ENCODE measurements around the gene TSPAN31.

The TSPAN31 gene

GRCh38 chr12:57722716-57723629 lies 21.9 kb upstream of the TSPAN31 start:
- DNase-seq (ENCODE audit: low spot score): no peak

GRCh38 chr12:57723630-57723962 lies 21.2 kb upstream of the TSPAN31 start:
- DNase-seq (ENCODE audit: low spot score): no peak

GRCh38 chr12:57724003-57724935 lies 20.6 kb upstream of the TSPAN31 start:
- DNase-seq (ENCODE audit: low spot score): no peak

DNA sequence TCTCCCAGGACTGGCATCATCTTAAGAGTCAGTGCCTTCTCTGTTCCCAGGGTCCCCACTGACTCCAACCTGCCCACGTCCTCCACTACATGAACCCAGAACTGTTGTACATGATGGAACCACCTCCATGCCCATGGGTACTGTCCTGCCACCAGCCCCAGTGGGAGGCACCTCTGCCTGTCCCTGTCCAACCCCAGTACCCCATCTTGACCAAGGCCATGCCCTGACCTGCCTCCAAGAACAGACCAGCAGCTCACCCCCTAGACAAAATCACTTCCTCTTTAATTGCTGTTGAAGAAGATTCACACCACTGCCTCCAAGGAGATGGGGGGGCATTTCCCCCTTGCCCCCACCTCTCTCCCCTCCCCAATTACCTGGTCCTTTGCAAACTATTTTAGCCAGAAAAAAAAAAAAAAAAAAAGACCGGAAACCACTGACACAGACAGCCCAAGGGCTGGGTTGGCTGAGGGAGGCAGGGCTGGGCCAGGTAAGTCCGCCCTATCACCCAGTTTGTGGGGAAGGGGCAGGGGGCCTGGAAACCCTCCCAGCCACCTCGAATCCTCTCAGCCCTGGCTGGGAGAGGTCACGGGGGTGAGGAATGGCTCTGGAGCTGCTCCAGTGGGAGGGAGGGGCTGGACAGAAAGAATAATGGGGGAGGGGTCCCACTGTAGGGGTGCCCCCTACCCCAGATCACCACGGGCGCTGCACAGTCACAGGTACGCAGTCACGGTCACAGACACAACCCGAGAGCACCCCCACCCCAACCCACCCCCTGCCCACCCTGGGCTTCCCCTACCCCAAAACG lies 19.7 kb upstream of the TSPAN31 start:
- DNase-seq (ENCODE audit: low spot score): no peak

GRCh38 chr12:57725851-57726150 lies 19.0 kb upstream of the TSPAN31 start:
- no peak for DNase-seq (ENCODE audit: low spot score)

DNA sequence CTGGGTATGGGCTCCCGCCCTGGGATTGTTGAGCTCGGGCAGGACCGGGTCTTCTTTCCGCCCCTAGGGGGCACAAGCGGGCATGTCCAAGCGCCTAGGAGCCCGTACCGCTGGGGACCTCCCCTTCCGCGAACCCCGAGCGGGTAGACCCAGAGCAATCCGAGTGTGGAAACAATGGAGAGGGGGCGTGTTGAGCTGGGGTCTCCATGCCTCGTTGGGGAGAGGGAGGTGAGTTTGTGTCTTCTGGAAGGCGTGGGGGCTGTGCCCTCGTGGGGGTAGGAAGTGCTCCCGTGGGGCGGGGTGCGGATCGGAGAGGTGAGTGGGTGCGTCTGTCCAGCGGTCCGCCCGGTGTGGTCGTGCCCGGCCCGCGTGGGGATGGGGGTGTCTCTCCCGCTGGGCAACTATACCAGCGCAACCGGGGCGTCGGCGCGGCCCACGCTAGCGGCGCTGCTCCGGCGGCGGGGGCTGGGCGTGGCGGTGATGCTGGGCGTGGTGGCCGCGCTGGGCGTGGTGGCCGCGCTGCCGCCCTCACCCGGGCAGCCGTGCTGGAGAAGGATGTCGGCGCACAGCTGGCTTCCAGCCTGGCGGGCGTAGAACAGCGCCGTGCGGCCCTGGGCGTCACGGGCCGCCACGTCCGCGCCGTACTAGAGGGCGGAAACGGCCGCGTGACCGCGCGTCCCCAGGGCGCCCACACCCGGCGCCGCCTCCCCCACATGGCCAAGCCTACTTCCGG lies 18.5 kb upstream of the TSPAN31 start:
- peak; percentile 93 for DNase-seq (ENCODE audit: low spot score)

DNA sequence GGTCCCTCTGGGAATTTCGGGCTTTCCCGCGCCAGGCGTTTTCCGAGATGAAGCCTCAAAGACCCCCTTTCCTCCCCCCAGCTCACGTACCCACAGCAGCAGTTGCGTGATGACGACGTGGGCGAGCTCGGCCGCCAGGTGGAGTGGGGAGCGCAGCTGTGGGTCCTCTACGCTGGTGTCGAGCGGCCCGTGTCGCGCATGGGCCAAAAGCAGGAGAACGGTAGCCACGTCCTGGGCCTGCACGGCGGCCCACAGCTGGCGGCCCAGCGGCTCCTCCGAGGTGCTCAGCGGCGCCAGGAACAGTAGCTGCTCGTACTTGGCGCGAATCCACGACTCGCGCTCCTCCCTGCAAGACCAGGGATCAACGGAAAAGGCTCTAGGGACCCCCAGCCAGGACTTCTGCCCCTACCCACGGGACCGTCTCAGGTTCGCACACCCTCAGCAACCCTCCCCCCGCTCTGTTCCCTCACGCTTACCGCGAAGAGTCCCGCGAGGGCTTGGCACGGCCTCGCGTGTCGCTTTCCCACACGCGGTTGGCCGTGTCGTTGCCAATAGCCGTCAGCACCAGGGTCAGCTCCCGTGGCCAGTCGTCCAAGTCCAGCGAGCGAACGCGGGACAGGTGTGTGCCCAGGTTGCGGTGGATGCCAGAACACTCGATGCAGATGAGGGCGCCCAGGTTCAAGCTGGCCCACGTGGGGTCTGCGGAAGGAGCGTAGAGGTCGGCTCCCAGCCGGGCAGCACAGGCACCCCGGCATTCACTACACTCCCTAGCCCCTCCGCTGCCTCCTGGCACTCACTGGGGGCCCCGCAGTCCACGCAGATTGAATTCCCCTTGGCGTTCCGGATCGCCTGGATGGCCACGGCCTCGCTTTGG lies 17.7 kb upstream of the TSPAN31 start:
- DNase-seq (ENCODE audit: low spot score): no peak

- no peak for DNase-seq (ENCODE audit: low spot score)
These were observed 17.0 kb upstream of the TSPAN31 start for GRCh38 chr12:57727758-57728395.

GRCh38 chr12:57729321-57729844 lies 15.5 kb upstream of the TSPAN31 start:
- peak; percentile 36 for DNase-seq (ENCODE audit: low spot score)

DNA sequence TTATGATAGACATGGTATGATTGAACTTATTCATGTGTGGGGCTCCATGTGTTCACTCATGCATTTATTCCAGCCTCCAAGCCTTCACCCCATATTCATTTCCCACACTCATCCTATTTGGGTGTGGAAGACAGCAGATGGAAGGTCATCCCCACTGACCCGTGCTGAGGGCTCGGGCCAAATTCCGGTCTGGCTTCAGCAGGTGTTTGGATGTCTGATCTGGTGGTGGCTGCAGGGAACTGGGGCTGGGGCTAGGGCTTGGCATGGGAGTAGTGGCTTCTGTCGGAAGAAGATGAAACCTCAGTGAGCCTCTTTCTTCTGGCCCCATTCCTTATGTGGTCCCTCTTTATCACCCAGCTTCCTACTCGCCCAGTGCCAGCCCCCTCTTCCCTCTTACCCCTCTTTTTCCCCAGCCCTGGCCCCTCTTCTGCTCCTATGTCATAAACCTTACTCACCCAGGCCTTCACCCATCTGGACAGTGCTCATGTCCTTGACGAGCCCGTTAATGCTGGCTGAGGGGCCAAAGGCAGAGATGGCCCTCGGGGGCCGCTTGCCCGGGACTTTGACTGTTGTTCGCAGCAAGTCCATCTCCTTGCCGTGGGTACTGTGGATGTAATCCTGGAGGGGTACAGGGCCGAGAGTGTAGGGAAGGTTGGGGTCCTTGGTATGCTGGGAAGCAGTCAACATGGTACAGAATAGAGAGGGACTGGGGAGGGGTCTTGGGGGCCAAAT lies 14.3 kb upstream of the TSPAN31 start:
- peak; percentile 34 for DNase-seq (ENCODE audit: low spot score)

- no peak for DNase-seq (ENCODE audit: low spot score)
These were observed 13.3 kb upstream of the TSPAN31 start for GRCh38 chr12:57731411-57732080.

DNA sequence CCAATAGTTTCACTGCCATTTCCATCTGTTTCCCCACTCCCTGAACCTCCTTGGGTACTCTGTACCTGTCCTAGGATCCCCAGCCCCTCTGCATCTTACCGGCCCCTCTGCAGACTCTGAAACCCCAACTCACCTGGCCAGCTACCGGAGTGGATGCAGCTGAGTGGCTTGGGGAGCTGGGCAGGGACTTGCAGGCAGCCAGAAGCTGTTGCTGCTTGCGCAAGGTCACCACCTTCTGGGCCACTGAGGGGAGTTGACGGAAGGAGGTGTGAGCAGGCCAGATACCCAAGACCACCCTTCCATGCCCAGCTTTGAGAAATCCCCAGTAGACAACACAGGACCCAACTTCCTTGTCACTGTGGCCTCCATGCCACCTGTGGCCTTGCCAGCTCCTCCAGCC lies 12.6 kb upstream of the TSPAN31 start:
- DNase-seq (ENCODE audit: low spot score): no peak

DNA sequence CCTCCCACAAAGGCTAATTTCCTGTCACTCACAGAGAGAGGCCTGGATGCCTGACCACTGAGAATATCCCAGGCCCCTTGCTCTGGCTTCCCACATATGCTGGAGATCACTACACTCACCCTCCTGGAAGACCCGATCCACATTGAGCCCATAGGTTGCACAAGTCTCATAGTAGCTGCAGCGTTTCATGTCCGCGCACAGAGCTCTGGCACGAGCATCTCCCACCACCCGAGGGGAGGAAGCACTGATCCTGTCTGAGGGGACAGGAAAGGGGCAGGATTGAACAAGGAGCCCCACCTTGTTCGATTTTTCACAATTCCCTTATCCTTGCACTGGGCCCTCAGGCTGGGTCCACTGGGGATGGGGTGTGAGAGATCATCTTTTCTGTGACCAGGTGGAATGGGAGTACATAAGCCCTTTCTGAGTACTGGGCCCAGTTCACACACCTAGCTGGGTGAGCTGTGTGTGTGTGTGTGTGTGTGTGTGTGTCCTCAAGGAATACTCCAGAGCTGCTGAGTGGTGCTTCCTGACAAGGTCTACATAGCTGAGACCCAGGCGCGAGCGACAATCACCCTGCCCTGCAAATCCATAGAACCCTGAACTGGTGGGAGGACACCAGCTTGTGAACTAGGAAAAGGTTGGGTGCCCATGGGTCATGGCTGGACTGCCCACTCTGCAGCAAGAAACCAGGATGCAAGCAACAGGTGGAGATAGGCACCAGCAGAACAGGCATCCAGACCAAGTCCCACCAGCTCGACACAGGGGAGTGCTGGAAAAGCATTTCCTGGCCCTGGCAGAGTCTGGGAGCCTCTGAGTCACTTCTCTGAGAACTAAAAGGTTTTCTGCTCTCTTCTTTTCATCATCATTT lies 11.9 kb upstream of the TSPAN31 start:
- no peak for DNase-seq (ENCODE audit: low spot score)

DNA sequence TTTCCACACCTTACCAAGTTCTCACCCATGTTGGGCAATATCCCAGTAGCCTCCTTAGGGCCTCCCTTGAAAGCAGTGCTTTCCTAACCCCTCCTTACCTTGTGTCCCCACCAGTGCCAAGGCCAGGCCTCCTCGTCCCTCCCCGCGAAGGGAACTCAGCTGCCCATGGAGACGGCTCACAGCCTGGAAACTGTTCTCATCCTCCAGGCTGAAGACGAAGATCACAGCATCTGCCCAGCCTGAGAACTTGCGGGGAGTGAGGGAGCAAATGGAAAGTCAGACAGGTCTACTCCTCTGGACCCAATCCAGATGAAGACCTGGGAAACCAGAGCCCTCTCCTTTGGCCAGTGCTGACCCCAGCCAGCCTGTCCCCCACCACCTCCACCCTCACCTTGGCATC lies 10.9 kb upstream of the TSPAN31 start:
- no peak for DNase-seq (ENCODE audit: low spot score)

- DNase-seq (ENCODE audit: low spot score): no peak
These were observed 10.2 kb upstream of the TSPAN31 start for GRCh38 chr12:57734591-57734990.

DNA sequence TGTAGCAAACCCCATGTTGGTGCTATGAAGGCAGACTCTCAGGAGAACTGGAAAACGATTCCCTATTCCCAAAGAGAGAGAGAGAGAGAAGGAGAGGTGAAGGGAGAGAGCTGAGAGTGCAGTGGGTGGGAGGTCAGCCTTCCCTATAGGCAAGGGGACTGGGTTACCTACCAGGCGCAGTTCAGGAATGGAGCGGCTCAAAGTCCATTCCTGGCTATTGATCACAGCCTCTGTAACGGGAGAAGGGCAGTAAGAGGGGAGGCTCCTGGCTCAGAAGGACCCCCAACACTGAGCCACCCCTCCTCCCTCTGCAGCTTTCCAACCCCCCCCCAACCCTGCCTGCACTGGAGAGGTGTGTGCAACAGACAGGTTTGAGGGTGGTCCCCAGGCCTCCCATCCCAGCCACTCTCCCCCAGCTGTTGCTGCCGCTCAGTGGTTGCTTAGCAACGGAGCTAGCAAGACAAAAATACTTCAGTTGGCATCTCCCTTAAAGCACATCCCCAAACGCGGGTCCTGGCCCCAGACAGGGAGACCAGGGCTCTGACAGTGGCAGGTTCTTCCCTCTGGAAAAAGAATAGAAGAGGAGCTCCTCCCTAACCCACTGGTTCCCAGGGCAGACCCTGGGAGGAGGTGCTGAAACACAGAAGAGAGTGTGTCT lies 9.5 kb upstream of the TSPAN31 start:
- no peak for DNase-seq (ENCODE audit: low spot score)
